AG04450 (cell line): ENCODE results near the gene SLC13A3. TPM values are rescaled to one million over a fixed set of nuclear protein-coding genes. Genes with fewer than 3 reads are reported as not detected.

Experiments
- CTCF ChIA-PET: fragments of 300-600, 350-600 bp; formaldehyde crosslinking; extraction: SDS; loops from one replicate; lab custom pipeline; 2022; ENCODE audit warnings: antibody characterized with exemption, inconsistent platforms; lab: Charles Lee
- POLR2A ChIA-PET: fragments of 350-600 bp; formaldehyde crosslinking; extraction: SDS; loops from one replicate; lab custom pipeline; 2021; ENCODE audit warnings: antibody characterized with exemption, inconsistent platforms; lab: Yijun Ruan, JAX
- DNase-seq: peaks from one replicate; pipeline ENCODE4 v3.0.0-alpha.2; 2011; ENCODE audit warnings: low read depth, low spot score
- H3K27ac ChIP-seq: one replicate; pipeline ENCODE4 v1.5.1; 2012; ENCODE audit warnings: low read depth, low read length, control low read depth
- H3K27me3 ChIP-seq: one replicate; pipeline ENCODE4 v1.6.0; 2012; ENCODE audit warnings: low read length; ENCODE audit not compliant: control insufficient read depth, insufficient read depth
- H3K4me3 ChIP-seq: 2 replicates; pipeline ENCODE4 v1.5.1; 2011; ENCODE audit warnings: mild to moderate bottlenecking, low read depth, low read length, control low read depth
- H3K9me3 ChIP-seq: 2 replicates; pipeline ENCODE4 v1.5.1; 2012; ENCODE audit warnings: low read length; ENCODE audit not compliant: control insufficient read depth, insufficient read depth
- CTCF ChIP-seq: IDR thresholded peaks from 2 replicates; pipeline ENCODE4 v1.5.1; 2011; ENCODE audit warnings: low read depth, low read length, control low read depth, inconsistent platforms
- polyA plus RNA-seq: library from polyadenylated mRNA; depleted of rRNA; stranded (reverse); fragments of >200 nt; gene quantifications from 2 replicates; pipeline ENCODE4 v1.2.3, GENCODE V29; 2011

Gene SLC13A3
- polyA plus RNA-seq, 1 experiment, result 2.4 TPM

- H3K4me3 ChIP-seq, result no peak overlapping the region
- DNase-seq, result no peak
- ChIA-PET POLR2A (no interaction called here), CTCF (no interaction called here)
- H3K27ac ChIP-seq, result no peak overlapping the region
- no peak for TF ChIP-seq CTCF
- H3K27me3 ChIP-seq, result no peaks in the 10 kb centered on the region
- no peaks in the 10 kb centered on the region for H3K9me3 ChIP-seq
Measured at GRCh38 chr20:46657137-46657536, 5.9 kb upstream of the SLC13A3 start.

- TF ChIP-seq CTCF, result no peak
- Histone ChIP-seq H3K4me3 (no peak overlapping the region), H3K27me3 (peaks cover 20% of the 10 kb centered on the region), H3K9me3 (no peaks in the 10 kb centered on the region; the same call in 1 of the 2 replicates), H3K27ac (no peak overlapping the region)
- CTCF ChIA-PET, result interaction anchor here (0.7 kb wide), 1 partner anchor 101 kb away, joined by 3 read pairs; no protein-coding TSS in a partner anchor
- no peak for DNase-seq
- POLR2A ChIA-PET, result no interaction called here
Measured at GRCh38 chr20:46652699-46653098, 1.4 kb upstream of the SLC13A3 start.

- ChIA-PET CTCF (no interaction called here), POLR2A (no interaction called here)
- no peak for TF ChIP-seq CTCF
Measured at GRCh38 chr20:46650575-46651090, 626 bp downstream of the SLC13A3 start.

GRCh38 chr20:46649965-46650542 is 1.2 kb downstream of the SLC13A3 start:
- Histone ChIP-seq H3K27me3 (peaks cover 20% of the 10 kb centered on the region), H3K27ac (no peak overlapping the region), H3K4me3 (no peak overlapping the region), H3K9me3 (no peaks in the 10 kb centered on the region; the same call in 1 of the 2 replicates)
- no peak for TF ChIP-seq CTCF
- POLR2A ChIA-PET, result no interaction called here
- DNase-seq, result no peak
- CTCF ChIA-PET, result interaction anchor here (1.2 kb wide), 1 partner anchor 9 kb away, joined by 5 read pairs; no protein-coding TSS in a partner anchor

More at GRCh38 chr20:46650575-46651090, 626 bp downstream of the SLC13A3 start:
- Histone ChIP-seq H3K27me3 (peaks cover 20% of the 10 kb centered on the region), H3K27ac (no peak overlapping the region), H3K4me3 (no peak overlapping the region), H3K9me3 (no peaks in the 10 kb centered on the region; the same call in 1 of the 2 replicates)
- DNase-seq, result no peak

- ChIA-PET CTCF (interaction anchor here (1.2 kb wide), 1 partner anchor 9 kb away, joined by 5 read pairs; no protein-coding TSS in a partner anchor), POLR2A (no interaction called here)
- Histone ChIP-seq H3K27ac (no peak overlapping the region), H3K27me3 (peaks cover 20% of the 10 kb centered on the region), H3K4me3 (no peak overlapping the region), H3K9me3 (no peaks in the 10 kb centered on the region; the same call in 1 of the 2 replicates)
- no peak for DNase-seq
- TF ChIP-seq CTCF, result no peak
Measured at GRCh38 chr20:46649650-46649949, 1.7 kb downstream of the SLC13A3 start.
